Kidney tubule cell (primary cell): ENCODE measurements around the gene ALX3.
"Not testable (repeated sequence)": the region's sequence is repeated elsewhere in the genome, so short reads cannot be mapped to it uniquely, and the experiment has no call there.

Experiments
- DNase-seq: peaks from one replicate; pipeline ENCODE4 v3.0.0-alpha.2; 2018; ENCODE audit warnings: low spot score

ALX3 gene

DNA sequence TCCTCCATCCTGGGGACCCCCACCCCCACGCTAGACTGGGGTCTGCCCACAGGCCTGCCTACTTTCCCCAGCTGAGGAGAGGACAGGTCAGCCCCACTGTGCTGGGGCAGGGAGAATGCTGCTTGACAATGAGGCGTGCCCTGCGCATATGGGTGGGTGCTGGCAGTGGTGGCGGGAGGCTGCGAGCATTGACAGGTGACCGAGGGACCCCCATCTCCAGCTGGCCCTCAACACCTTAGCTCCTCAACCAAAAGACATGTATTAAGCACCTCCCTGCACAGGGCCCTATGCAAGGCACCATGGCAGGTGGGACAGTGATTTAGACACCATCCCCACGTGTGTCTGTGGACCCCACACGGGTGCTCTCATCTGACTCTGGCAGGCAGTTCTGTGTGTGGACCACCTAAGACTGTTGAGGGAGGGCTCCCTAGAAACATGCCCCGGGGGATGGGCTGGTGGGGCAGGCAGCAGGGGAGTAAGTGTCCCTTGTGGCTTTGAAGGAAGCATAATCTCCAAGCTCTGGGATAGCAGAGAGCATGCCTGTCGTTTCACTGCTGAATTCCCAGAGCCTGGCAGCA is 18.4 kb upstream of the ALX3 start:
- no peak for DNase-seq

- peak; percentile 56 for DNase-seq
Measured at GRCh38 chr1:110087812-110088738, 17.6 kb upstream of the ALX3 start.

- peak; percentile 66 for DNase-seq
Measured at GRCh38 chr1:110086961-110087360, 16.5 kb upstream of the ALX3 start.

DNA sequence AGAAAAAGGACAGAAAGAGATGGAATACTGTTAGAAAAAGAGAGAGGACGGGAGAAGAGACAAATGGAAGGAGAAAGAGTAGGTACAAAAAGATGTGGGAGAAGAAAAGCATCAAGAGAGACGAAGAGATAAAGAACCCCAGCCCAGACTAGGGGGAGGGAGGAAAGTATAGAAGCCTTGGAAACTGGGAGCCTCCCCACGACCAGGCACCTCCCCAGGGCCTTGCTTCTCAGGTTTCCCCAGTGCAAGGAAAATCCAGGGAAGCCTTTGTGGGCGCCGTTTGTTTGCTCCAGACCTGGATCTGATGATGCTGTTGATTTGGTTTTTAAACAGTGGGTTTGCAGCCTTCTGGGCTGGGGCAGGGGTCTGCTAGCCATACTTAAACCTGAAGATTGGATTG is 15.2 kb upstream of the ALX3 start:
- DNase-seq: no peak

DNA sequence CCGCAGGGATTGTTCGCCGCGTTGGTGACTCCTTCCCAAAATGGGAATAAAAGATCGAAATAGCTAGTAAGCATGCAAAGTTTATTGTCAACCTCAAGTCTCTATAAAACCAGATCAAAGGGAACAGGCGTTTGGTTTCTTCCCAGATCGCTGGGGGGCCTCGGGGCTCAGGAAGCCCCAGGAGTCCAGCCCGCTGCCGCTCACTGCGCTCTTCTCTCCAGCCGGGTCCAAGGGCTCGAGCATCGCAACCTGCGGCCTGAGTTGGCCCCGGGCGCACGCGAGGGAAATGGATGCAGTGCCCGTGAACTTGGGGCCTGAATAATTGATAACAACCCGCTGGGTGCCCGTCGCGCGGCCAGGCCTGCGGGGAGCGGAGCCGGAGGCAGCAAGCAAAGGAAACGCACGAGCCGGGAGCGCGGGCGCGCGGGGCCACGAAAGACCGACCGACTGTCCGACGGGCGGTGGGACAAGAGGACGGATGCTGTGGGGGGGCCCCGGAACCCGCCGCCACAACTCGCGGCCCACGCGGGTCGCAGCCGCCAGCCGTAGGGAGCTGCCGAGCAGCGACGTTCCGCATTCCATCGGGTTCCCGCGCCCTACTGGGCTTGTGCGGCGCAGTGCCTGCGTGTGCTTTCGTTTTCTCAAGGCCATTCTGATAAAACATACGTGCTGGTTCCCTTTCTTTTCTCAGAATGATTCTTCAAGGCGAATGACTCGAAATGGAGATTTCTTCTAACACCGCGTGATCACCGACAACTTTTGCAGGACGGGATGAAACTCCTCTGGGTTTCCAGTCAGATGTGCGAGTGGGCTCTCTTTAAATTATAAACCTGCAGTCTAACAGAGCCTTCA is 14.0 kb upstream of the ALX3 start:
- peak; percentile 17 for DNase-seq

GRCh38 chr1:110083866-110084226 is 13.4 kb upstream of the ALX3 start:
- DNase-seq: no peak

- DNase-seq: no peak
Measured at GRCh38 chr1:110083061-110083865, 12.8 kb upstream of the ALX3 start.

DNA sequence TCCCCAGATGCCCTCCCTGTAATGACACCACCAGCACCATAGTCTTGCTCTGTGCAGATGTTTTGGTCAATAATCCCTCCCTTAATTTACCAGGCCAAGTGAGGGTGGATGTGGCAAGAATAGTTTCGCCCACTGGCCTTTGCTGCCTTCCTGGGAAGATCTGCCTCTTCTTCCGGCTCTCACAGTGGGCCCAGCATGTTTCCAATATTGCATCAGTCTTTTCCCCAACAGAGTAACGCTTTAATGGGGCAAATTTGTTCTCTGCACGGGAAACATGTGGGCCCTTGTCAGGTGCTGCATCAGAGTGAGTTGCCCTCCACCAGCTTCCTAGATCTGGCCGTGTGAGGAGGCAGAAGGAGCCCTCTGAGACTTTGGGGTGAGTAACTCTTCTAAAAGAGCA is 12.0 kb upstream of the ALX3 start:
- no peak for DNase-seq

- no peak for DNase-seq
Measured at GRCh38 chr1:110081061-110081460, 10.6 kb upstream of the ALX3 start.

DNA sequence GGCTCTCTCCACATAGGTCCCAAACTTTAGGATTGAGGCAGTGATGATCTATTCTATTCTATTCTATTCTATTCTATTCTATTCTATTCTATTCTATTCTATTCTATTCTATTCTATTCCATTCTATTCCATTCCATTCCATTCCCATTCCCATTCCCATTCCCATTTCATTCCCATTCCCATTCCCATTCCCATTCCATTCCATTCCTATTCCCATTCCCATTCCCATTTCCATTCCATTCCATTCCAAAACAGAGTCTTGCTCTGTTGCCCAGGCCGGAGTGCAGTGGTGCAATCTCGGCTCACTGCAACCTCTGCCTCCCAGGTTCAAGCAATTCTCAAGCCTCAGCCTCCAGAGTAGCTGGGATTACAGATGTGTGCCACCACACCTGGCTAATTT is 9.5 kb upstream of the ALX3 start:
- not testable (repeated sequence) for DNase-seq

DNA sequence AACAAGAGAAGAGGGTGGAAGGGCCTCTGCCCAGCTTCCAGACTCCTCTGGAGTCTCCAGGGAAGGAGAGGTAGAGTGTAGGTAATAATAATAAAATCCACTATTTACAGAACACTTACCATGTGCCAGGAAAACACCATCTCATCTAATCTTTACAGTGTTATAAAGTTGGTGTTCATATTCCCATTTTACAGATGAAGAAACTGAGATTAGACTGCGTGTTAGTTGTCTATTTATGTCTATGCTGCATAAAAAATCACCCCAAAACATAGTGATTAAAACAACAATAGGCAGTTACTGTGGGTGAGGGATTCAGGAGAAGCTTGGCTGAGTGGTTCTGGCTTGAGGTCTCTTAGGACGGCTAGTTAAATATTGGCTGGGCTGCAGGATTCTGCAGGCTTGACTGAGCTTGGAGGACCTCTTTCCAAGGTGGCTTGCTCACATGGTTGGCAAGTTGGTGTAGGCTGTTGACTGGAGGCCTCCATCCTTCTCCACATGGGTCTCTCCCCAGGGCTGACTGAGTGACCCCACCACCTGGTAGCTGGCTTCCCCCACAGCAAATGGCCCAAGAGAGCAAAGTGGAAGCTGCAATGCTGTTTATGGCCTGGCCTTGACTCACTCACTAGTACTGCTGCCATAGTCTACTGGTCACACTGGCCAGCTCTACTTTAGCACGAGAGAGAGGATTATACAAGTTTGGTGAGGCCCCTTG is 6.5 kb upstream of the ALX3 start:
- DNase-seq: peak; percentile 24

DNA sequence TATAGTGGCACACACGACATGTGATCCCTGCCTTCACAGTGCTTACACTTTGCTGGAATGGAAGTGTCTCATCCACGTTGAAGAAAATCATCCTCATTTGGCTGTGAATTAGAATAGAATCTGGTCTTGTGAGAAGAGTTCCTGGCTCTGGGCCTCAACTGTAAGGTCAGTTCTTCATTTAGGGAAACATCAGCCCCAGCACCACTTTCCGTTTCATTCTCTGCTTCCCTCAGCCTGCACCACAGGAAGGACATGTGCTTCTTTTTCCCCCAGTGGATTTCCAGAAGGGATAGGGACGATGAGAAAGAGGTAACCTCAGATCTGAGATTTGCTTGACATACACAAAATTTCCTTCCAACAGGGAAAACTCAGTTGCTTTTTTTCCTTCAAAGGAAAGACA is 3.7 kb upstream of the ALX3 start:
- DNase-seq: no peak

DNA sequence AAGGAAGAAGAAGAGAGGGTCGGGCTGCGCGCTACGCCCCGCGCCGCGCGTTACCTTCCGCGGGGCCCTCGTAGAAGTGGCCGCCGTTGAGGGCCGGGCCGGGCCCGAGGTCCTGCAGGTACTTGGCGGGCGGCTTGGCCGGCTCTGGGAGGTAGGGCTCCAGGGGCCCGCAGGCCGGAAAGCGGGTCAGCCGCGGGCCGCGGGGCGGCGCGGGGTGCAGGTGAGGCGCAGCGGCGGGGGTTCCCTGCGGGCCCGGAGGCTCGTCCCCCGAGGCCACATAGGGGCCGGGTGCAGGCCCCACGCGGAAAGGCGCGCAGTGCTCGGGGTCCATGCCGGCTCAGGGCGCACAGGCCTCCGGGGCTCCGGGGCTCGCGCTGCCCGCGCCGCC is 196 bp downstream of the ALX3 start:
- no peak for DNase-seq

- DNase-seq: no peak
Measured at GRCh38 chr1:110069404-110070281, 829 bp downstream of the ALX3 start.

DNA sequence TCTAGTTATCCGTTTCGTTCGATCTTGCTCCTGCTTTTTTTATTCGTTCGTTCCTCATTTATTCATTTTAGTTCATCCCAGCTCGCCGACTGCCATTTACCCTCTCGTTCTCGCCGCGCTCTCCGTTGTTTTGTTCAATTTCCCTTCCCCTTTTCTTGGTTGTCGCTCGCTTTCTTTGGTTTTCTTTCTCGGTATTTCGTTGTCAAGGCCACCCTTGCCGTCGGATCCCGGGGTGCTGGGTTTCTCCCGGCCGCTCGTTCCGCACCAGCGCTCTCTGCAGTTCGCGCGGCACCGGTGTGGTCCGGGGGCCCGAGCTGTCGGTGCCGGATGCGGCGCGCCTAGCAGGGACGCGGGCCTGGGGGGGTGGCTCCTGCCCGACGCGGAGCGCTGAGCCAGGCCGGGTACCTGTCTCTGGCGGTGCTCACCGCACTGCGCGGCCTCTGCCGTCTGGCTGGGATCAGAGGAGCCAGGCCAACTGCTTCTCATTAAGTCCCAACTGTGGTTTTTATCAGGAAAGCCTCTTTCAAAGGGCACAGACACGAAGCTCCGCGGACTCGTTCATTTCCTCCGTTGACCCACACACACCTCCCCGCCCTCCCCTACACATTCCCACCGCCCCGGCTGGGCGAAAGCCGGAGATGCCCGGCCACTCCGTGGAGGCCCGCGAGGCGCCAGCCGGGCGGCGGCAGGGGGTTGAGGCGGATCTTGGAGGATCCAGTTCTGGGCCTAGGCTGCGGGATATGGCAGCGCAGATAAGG is 1.6 kb downstream of the ALX3 start:
- DNase-seq: no peak

DNA sequence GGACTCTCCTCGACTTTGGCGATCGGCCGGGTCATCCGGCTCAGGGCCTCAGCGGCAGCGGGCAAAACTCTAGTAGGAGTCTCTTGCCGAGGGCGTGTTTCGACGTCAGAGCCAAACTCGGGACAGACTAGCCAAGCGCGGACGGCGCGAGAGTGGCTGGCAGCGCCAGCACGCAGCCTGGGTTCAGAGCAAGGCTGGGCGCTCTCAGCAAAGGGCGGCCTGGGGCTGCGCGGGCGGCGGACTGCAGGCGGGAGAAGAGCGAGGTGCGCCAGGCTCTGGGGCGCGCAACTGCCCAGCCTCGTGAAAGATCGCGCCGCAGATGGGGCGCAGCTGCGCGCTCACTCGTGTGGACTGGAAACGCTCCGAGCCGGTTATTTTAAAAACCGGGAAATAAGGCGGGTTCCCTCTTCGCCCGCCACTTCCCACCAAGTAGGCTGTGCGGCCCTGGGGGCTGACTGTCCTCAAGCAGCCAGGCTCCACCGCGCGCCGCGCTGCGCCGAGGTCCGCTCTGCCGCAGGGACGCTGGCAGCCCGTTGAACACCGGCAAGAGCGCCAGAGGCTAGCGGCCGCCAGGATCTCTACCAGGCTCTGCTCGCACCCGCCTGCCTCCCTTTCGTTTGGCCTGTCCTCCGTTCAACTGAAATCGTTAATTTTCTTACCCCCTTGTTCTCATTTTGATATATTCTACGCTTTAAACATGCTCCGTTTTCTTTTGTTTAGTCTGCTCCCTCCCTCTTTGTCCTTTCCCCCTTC is 2.4 kb downstream of the ALX3 start:
- no peak for DNase-seq

DNA sequence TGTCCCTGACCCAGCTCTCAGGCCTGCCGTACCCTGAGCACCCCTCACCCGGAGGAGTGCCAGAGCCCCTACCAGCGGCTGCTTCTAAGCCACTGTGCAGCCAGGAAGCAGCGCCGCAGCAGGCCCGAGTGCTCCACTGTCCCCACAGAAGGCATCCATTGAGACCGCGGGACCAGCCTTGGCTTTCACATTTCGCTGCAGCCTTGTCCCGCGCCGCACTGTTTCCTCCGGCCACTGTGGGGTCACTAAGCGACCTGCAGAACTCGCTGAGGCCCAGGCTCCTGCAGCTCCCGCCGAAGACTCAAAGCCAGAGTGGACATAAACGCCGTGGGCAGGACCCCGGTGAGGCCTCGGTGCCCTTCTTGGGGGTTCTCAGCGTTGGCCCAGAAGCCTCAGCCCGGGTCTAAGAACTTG is 3.0 kb downstream of the ALX3 start:
- DNase-seq: no peak

GRCh38 chr1:110065841-110066240 is 4.6 kb downstream of the ALX3 start:
- DNase-seq: no peak
